GM03348 (cell line): ENCODE measurements around the gene CKAP2L.
"Not testable (repeated sequence)": the region's sequence is repeated elsewhere in the genome, so short reads cannot be mapped to it uniquely, and the experiment has no call there.

Experiments used
- DNase-seq: peaks from one replicate; pipeline ENCODE4 v3.0.0; 2012; ENCODE audit warnings: low spot score

CKAP2L gene

DNA sequence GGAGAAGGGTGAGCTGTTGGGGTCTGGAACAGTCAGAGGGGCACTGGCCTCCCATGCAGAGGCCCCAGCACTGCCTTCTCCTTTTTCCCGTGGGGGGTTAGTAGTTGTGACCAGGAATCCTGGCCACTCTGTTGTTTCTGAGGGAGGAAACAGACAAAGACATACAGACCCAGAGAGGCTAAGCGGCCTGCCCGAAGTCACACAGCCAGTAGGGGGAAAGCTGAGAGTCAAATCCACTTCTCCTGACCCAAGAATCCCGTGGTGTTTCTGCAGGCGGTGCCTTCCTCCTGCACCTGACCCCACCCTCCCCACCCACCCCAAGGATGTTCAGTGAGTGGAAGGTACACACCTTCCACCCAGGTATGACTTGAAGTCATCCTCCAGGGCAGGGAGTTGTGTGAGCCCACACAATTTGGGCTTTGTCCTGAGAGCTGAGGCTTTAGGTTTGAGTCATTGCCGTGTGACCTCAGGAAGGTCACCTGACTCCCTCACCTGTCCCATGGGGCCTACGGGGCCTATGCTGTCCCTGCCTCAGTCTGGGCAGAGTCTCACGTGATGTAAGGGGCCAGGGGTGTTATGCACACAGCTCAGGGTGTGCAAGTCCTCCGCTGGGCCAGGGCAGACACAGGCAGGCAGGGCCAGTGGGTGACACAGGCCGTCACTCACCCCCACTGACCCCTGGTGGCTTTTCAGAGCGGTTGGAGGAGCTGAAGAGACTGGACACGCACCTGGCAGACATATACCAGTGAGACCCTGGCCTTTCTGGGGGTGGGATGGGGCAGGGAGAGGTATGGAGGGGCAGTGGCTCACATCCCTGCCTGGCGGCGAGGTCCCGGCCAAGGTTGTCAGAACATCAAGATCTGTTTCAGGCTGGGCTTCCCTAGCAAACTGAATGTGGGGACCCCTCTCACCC is 38.6 kb downstream of the CKAP2L start:
- no peak for DNase-seq

DNA sequence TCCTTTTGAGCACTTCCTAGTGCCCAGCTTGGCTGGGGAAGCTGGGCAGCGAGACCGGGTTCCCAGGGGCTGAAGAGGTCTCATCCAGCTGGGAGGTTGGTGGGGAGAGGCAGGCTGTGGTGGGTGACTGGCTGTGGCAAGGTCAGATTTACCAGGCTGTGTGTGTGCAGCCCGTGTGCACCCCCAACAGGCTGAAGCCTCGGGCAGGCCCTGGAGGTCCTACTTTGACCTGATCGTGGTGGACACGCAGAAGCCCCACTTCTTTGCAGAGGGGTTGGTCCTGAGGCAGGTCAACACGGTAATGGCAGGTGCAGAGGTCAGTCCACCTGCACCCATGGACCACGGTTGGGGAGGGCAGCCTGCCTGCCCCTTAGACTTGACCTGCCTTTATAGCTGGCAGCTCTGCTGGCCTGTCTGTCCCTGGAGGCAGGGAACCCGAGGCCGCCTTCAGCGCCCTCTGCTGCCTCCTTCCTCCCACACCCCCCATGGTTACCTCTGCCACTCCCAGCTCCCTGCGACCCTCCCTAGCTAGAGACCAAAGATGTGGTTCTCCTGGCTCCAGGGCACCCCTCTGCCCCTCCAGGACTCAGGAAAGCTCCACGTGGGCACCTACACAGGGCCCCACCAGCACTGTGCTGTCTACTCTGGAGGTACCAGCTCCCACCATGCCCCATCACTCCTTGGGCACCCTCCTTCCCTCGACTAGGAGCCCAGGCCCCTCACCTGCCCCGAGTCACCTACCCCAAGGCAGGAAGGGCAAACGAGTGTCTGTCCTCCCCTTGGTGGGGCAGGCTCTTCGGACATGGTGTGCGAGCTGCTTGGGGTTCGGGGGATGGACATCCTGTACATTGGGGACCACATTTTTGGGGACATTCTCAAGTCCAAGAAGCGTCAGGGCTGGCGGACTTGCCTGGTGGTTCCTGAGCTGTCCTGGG is 39.6 kb downstream of the CKAP2L start:
- DNase-seq: peak; percentile 51

DNA sequence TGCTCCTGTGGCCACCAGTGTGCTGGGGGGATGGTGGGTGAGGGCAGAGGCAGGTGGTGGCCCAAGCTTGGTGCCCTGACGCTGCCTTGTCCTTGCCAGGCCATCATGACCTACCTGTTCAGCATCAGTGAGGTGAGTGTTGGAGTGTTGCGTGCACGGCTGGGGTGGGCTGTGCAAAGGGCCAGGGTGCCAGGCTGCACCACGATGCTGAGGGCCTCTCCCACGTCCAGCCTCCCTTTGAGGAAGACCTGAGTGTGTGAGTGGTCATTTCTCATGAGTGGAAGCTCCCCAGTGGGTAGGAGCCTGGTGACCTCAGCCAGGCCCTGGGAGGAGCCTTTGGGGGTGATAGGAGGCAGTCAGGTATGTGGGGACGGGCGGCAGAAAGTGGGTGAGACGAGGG is 40.4 kb downstream of the CKAP2L start:
- no peak for DNase-seq

DNA sequence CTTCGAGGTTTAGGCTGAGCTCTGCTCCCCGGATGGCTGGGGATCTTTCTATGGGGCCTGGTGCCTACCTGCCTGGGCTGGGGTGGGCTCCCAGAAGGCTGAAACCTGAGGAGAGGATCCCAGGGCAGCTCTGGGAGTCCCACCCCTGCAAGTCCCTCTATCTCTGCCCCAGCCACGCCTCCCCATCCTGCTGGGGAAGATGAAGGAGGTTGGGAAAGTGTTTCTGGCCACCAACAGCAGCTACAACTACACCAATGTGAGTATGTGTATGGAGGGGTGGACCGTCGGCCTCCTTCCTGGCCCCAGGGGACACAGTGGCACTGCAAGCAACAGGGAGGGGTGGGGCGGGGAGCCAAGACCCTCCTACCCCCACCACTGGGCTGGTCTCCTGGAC is 40.9 kb downstream of the CKAP2L start:
- DNase-seq: no peak

DNA sequence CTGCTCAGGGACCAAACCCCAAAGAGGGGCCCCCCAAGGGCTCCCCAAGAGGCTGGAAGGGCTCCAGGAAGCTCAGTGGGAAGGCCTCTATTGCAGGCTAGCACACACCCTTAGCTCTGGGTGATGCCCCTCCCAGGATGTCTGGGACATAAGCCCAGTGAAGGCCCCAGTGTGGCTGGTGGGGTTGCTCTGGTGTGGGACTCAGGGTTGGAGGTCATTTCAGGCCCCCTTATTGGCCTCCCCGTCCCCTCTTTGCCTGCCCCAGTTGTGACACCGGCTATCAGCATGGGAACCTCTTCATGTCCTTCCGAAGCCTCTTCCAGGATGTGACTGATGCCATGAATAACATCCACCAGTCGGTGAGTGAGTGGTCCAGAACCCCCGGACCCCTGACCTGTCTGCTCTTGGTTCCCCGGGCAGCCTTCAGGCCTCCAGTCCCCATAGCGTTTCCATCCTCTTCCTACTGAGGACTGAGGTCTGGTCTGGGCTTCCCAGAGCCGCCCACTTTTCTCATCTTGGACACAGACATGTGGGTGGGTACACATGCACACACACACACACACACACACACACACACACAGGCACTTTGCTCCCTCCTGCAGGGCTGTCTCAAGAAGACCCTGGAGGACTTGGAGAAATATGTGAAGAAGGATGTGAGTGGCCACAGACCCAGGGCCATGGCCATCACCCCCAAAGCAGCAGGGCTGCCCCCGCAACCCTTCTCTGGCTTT is 41.4 kb downstream of the CKAP2L start:
- no peak for DNase-seq

DNA sequence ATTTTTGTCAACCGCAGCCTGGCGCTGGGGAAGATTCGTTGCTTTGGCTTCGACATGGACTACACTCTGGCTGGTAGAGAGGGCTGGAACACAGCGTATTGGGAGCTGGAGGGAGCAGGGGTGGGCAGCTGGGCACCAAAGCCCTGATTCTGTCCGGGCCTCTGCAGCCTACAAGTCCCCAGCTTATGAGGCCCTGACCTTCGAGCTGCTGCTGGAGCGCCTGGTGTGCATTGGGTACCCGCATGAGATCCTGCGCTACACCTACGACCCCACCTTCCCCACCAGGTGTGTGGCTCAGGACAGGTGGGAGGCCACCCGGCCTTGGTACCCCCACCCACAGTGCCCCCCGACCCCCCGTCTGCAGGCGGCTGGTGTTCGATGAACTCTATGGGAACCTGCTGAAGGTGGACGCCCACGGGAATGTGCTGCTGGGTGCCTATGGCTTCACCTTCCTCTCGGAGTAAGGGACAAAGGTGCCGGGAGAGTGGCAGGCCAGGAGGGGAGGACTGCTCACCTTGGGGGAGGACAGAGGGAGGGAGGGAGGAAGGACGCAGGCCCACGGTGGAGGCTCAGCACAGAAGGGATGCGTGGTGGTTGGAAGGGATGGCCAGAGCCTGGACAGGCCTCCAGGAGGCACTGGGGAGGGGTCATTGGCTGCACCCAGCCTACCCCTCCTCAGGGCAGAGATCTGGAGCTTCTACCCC is 42.4 kb downstream of the CKAP2L start:
- no peak for DNase-seq

DNA sequence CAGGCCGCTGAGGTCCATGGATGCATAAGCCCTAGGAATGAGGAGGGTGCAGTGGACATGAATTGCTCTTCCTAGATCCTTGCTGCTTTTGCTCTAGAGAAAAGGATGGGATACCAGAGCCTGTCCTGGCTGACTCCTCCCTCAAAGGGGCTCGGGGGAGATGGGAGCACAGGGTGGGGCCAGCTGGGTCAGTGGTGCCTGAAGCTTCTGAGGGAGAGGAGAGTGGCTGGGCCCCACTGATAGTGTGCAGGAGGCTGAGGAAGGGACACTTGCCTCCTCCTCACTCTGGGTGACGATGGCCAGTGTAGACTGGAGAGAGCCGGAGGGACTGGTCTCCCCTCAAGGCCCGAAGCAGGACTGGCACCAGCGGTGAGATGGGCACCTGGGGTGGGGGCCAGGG is 43.6 kb downstream of the CKAP2L start, which contains the start of gene NT5DC4:
Gene NT5DC4 (plus strand): TSS at position 236 of the 400 bp plus-strand sequence. CDS start 60 bp downstream, at position 296.
- DNase-seq: no peak

DNA sequence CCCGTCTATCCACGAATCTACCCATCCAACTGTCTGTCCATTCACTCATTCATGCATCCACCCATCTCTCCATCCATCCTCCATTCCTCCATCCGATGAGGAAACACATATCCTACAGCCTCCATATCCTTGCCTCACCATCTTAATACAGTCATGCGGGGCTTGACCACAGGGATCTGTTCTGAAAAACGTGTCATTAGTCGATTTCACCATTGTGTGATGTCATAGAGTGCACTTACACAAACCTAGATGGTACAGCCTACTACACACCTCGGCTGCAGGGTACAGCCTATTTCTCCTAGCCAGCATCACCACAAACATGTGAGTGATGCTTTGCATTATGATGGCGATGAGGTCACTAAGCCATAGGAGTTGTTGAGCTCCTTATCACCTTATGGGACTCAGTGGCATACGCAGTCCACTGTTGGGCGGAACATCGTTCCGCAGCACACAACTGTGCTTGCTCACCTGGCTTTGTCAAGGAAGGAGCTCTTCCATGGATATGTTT is 45.5 kb downstream of the CKAP2L start:
- DNase-seq: no peak

DNA sequence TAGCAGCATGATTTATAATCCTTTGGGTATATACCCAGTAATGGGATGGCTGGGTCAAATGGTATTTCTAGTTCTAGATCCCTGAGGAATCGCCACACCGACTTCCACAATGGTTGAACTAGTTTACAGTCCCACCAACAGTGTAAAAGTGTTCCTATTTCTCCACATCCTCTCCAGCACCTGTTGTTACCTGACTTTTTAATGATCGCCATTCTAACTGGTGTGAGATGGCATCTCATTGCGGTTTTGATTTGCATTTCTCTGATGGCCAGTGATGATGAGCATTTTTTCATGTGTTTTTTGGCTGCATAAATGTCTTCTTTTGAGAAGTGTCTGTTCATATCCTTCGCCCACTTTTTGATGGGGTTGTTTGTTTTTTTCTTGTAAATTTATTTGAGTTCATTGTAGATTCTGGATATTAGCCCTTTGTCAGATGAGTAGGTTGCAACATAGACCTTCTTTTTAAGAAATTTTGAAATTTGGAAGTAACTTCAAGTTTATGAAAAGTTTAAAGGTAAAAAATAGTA is 47.5 kb downstream of the CKAP2L start:
- DNase-seq: not testable (repeated sequence)

DNA sequence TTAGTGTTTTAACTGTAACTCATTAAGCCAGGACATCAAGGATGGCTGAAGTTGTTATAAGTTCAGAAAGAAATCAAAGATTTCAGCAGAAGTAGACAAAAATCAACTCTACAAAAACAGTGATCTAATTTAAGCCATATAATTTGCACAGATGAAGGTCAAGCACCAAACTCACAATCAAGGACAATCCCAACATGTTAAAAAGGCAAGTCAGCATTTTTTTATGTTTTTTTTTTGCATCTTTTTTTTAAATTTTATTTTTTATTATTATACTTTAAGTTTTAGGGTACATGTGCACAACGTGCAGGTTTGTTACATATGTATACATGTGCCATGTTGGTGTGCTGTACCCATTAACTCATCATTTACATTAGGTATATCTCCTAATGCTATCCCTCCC is 48.3 kb downstream of the CKAP2L start:
- not testable (repeated sequence) for DNase-seq

DNA sequence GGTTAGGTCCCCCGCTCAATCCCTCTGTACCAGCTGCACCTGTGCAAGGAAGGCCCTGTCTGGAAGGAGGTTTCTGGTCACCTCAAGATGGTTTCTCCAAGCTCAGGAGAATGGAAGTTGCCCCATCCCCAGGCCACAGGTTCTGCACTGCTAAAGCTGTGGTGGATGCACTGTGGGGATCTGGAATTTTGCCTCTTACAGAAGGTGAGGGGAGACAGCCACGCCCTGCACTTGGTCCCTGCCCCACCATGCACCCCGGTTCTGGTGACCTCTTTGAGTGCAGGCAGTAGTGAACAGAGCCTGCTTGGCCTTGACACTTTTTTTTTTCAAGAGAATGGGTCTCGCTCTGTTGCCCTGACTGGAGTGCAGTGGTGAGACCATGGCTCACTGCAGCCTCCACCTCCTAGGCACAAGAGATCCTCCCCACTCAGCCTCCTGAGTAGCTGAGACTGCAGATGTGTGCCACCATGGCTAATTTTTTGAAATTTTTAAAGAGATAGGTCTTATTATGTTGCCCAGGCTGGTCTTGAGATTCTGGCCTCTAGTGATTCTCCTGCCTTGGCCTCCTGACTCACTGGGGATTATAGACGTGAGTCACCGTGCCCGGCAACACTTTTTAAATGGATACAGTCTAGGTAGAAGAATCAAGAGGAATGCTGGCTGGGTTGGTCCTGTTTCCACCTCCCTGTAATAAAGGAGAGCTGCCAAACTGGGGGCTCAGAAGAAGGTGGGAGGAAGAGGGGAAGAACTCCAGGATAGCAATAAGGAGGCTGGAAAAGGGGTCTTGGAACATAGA is 49.4 kb downstream of the CKAP2L start:
- DNase-seq: peak; percentile 26

DNA sequence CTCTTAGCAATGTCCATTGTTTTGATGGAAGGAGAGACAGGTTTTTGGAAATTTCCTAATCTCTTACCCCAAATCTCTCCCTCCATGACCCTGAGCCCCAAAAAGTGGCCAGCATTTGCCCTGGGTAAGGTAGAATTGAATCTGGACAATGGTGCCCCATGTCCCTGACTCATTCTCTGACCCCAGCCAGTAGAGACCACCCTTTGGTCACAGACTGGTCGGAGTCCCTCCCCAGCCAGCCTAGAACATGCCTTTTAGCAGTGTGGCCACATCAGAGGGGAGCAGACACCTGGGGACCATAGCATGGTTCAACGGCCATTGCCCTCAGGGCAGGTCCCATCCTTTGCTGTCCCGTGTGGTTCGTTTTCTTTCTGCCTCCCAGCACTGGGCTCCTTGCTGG is 50.1 kb downstream of the CKAP2L start:
- DNase-seq: no peak

DNA sequence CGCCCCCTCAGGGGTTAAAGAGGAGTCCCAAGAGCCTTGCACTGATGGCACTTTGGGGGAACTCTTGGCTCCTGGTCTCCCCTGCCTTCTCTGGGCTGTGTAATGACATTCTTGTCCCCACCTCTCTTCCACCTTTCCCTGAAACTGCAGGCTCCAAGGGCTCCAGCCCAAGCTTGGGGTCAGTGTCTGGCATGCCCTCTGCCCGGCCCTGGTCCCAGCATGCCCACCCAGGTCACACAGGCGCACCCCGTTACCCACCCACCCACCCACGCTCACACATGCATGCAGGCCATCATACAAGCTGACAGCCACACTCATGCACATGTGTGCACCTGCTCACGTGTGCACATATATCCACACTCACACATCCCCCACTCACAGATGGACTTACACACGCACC is 50.5 kb downstream of the CKAP2L start:
- DNase-seq: no peak

DNA sequence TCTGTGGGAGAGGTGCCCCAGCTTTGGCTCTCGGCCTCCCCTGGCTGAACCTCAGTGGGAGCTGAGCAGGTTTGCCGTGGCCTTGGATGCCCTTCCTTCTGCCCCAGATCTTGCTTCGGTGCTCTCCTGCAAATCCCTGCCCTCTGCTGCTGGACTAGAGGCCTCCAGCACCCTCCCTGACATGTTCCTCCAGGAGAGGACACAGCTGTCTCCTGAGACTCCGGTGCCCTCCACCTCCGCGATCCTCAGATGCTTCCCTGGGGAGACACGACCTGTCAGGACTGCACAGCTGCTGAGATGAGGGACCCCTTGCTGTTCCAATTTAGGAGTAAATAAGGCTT is 50.9 kb downstream of the CKAP2L start:
- peak; percentile 3 for DNase-seq

DNA sequence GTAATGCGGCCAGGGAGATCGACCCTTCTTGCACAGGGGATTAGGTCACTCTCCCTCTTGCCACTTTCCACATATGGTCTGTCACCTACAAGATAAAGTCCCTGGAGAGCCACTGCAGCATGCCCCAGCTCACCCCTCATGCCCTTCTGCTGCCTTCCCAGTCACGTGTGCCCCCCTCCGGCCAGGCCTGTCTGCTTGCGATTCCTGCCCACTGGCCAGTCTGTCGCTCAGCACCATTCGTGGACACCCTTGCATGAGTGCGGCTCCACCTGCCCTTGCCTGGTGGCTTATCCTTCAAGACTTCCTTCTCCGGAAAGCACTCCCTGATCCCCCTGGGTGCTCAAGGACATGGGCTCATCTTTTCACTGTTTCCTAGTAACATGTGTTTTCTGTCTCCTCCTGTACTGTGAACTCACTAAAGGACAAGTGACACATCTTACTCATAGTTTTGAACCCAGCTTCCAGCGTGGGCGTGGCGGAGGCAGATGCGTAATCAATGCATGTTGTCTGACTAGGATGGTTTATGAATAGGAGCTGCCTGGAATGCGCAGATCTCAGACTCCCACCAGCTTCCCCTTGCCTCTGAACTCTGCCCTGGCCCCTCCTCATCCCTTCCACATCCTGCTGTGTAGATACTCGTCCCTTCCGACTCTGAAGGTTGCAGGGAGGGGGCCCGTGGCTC is 51.4 kb downstream of the CKAP2L start:
- DNase-seq: peak; percentile 43

DNA sequence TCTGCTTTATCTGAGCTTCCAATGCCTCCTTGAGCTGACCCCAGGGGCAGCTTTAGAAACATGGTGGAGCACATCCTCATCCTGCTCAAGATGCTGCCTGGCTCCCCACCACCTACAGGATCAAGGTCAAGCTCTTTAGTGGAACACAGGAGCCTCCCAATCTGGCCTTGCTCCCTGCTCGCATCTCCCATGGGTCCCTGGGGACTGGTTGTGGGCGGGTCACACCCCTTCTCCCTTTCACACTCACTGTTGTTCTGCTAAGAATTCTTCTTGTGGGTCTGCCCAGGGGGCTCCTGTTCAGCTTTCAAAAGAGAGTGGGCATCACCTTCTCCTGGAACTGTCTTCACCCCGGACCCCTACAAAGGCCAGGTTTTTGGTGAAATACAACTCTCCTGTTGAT is 51.9 kb downstream of the CKAP2L start:
- peak; percentile 4 for DNase-seq

DNA sequence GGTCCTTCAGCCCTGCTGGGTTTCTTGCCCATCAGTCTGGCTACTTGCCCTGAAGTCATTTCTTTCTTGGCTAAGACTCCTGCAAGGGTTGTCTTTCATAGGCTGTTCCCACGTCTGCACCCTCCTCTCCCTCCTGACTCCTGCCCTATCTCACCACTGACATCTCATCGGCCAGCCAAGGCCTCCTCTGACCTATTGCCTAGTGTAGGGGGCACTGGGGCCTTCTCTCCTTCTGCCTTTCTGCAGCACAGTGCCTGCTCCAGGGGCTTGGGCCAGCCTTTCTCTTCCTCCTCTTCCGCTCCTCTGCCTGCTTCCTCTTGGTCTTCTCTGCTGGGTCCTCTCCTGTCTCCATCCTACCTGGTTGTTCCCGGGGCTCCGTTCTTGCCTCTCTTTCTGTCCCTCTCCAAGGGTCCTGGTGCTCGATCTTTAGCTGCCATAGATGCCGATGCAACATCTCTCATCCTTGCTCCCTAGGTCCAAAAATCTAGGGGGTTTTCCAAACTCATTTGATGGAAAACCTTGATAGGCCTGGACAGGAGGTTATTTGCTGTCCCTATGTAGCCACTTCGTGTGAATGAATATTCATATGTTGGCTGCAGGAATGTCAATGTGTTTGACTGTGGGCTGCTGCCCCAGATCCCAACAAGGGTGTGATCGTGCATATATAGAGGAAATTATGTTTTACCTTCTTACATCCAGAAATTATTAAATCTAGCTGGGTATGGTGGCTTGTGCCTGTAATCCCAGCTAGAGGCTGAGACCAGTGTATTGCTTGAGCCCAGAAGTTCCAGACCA is 53.3 kb downstream of the CKAP2L start:
- no peak for DNase-seq

DNA sequence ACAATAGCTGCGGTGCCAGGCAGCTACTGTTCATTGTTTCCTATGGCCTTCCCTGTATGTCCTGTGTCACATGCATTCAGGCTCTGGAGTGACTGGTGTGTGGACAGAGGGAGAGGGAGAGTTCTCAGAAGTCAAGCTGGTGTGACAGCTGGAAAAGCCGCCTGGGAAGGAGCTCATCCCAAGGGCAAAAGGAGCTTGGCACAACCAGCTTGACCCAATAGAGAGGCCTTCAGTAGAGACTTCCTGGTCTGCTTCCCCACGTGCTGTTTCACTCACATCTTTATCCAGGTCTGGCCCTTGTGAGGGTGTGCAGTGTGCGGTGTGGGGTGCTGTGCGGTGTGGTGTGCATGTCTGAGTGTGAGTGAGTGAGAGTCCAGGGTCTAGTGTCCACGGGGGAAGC is 54.7 kb downstream of the CKAP2L start:
- DNase-seq: no peak

DNA sequence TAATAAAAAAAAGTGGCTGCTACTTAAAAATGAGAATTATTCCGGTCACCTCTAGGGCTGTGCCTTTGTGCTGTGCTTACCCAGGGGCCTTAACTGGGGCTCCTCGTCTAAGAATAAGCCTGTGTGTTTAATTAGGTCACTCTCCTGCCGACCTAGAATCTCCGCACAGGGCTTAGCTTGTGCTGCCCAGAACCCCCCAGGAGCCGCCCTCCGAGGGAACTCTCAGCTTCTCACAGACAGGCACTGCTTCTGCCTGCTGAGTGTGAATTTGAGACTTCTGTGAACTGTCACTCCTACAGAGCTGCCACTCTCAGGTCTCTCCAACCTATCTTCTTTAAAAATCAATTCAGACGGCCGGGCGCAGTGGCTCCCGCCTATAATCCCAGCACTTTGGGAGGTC is 55.4 kb downstream of the CKAP2L start:
- no peak for DNase-seq
